ENCODE data around the gene MACROH2A1. TPM values are rescaled to one million over a fixed set of nuclear protein-coding genes. Genes with fewer than 3 reads are reported as not detected.

The MACROH2A1 gene
- polyA plus RNA-seq, 2 of the 4 experiments (the other 2 are of a cell fraction), result 158 to 172 TPM

- 86% methylated on average over 9 of the region's 9 CpGs for WGBS (ENCODE audit: missing lambda C conversion rate)
- H3K4me1 ChIP-seq, result peaks cover 39% of the 10 kb centered on the region
- ChIA-PET CTCF (no interaction called here), POLR2A (no interaction called here)
- H3K27ac ChIP-seq, result peak overlapping the region in 1 of 2 experiments; percentile 11; a peak in 1 of 6 replicates
- no peak overlapping the region for H3K4me2 ChIP-seq
- no peak for FAIRE-seq
- H3K4me3 ChIP-seq, result no peak overlapping the region
- TF ChIP-seq MAX (IDR thresholded peaks at IDR 0.05) (no peak), HOXB13 (CRISPR knock-in tag; IDR thresholded peaks at IDR 0.05; ENCODE audit: low read depth) (no peak), FOXS1 (CRISPR knock-in tag; IDR thresholded peaks at IDR 0.05) (no peak), MAFK (IDR thresholded peaks at IDR 0.05; ENCODE audit: partially characterized antibody) (no peak), RAD21 (conservative IDR thresholded peaks at IDR 0.05 in 1 of 2, IDR thresholded peaks at IDR 0.05 in 1 of 2) (no peak), MAZ (IDR thresholded peaks at IDR 0.05; ENCODE audit: borderline replicate concordance, low read depth, low read length) (no peak), RCOR1 (IDR thresholded peaks at IDR 0.05; ENCODE audit: low read depth, low read length) (no peak), NPAS2 (CRISPR knock-in tag; IDR thresholded peaks at IDR 0.05; ENCODE audit: borderline replicate concordance) (no peak), HDAC2 (IDR thresholded peaks at IDR 0.05) (no peak), BHLHE40 (IDR thresholded peaks at IDR 0.05; ENCODE audit: low read depth, low read length) (no peak), PHF8 (IDR thresholded peaks at IDR 0.05; ENCODE audit: borderline replicate concordance, low read depth) (no peak), HEYL (CRISPR knock-in tag; IDR thresholded peaks at IDR 0.05) (no peak), EHMT2 (IDR thresholded peaks at IDR 0.05; ENCODE audit: low read depth) (no peak), GATA3 (IDR thresholded peaks at IDR 0.05; ENCODE audit: borderline replicate concordance) (no peak), POLR2A (IDR thresholded peaks at IDR 0.05; ENCODE audit: low read length) (no peak), CBX8 (IDR thresholded peaks at IDR 0.05) (no peak)
- TF ChIP-seq, protein P1, sequence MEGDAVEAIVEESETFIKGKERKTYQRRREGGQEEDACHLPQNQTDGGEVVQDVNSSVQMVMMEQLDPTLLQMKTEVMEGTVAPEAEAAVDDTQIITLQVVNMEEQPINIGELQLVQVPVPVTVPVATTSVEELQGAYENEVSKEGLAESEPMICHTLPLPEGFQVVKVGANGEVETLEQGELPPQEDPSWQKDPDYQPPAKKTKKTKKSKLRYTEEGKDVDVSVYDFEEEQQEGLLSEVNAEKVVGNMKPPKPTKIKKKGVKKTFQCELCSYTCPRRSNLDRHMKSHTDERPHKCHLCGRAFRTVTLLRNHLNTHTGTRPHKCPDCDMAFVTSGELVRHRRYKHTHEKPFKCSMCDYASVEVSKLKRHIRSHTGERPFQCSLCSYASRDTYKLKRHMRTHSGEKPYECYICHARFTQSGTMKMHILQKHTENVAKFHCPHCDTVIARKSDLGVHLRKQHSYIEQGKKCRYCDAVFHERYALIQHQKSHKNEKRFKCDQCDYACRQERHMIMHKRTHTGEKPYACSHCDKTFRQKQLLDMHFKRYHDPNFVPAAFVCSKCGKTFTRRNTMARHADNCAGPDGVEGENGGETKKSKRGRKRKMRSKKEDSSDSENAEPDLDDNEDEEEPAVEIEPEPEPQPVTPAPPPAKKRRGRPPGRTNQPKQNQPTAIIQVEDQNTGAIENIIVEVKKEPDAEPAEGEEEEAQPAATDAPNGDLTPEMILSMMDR (IDR thresholded peaks at IDR 0.05), result no peak
- ATAC-seq, result no peak
- DNase-seq (ENCODE audit: low read depth in 1 of 2, low spot score in 1 of 2), result no peak
- no peaks in the 10 kb centered on the region for H3K9me3 ChIP-seq
Measured at GRCh38 chr5:135306557-135306956, 92.5 kb downstream of the MACROH2A1 start.

GRCh38 chr5:135304352-135305221 lies 94.4 kb downstream of the MACROH2A1 start:
- peak overlapping the region in 1 of 2 experiments; percentile 15; a peak in 1 of 6 replicates for H3K27ac ChIP-seq
- ChIA-PET CTCF (interaction anchor here (1.0 kb wide), 1 partner anchor 9 kb away, joined by 3 read pairs; no protein-coding TSS in a partner anchor), POLR2A (no interaction called here)
- WGBS (ENCODE audit: missing lambda C conversion rate), result 88% methylated on average over 12 of the region's 12 CpGs
- no peak overlapping the region for H3K4me2 ChIP-seq
- ATAC-seq (no peak), FAIRE-seq (no peak), DNase-seq (ENCODE audit: low read depth in 1 of 2, low spot score in 1 of 2) (no peak)
- H3K4me1 ChIP-seq, result peaks cover 24% of the 10 kb centered on the region
- no peak for TF ChIP-seq MAFK (IDR thresholded peaks at IDR 0.05; ENCODE audit: partially characterized antibody)
- no peak for TF ChIP-seq PHF8 (IDR thresholded peaks at IDR 0.05; ENCODE audit: borderline replicate concordance, low read depth)
- H3K4me3 ChIP-seq, result no peak overlapping the region
- peaks cover 4% of the 10 kb centered on the region; the same call in 1 of the 3 replicates for H3K9me3 ChIP-seq

GRCh38 chr5:135303582-135304173 lies 95.4 kb downstream of the MACROH2A1 start:
- DNase-seq (ENCODE audit: low read depth in 1 of 2, low spot score in 1 of 2), result no peak
- Histone ChIP-seq H3K4me2 (no peak overlapping the region), H3K27ac (no peak overlapping the region), H3K4me1 (peaks cover 15% of the 10 kb centered on the region), H3K4me3 (no peak overlapping the region), H3K9me3 (peaks cover 4% of the 10 kb centered on the region; the same call in 1 of the 3 replicates)
- no peak for ATAC-seq
- 92% methylated on average over 6 of the region's 6 CpGs for WGBS (ENCODE audit: missing lambda C conversion rate)
- FAIRE-seq, result no peak
- ChIA-PET POLR2A (no interaction called here), CTCF (interaction anchor here (1.0 kb wide), 1 partner anchor 10 kb away, joined by 3 read pairs; no protein-coding TSS in a partner anchor)
- TF ChIP-seq FOSL2 (IDR thresholded peaks at IDR 0.05), result no peak
- no peak for TF ChIP-seq FOSL2 (CRISPR knock-in tag; IDR thresholded peaks at IDR 0.05)
- TF ChIP-seq CHD2 (IDR thresholded peaks at IDR 0.05; ENCODE audit: low read length, partially characterized antibody), result no peak
- no peak for TF ChIP-seq BCL3 (IDR thresholded peaks at IDR 0.05)
- no peak for TF ChIP-seq RCOR1 (IDR thresholded peaks at IDR 0.05; ENCODE audit: low read depth, low read length)
- TF ChIP-seq KDM5A (IDR thresholded peaks at IDR 0.05), result no peak
- TF ChIP-seq ESRRA (IDR thresholded peaks at IDR 0.05; ENCODE audit: borderline replicate concordance, low read length), result no peak
